T-helper 1 cell treated with Interleukin-12 subunit alpha and Interleukin-12 subunit beta and Interleukin-4 antibody, amounts not matched to agents 30 μg/mL and 1 μg/mL, for 36 hours (primary cell): Measurements from ENCODE around the gene ITPA.
"Not testable (repeated sequence)": the region's sequence is repeated elsewhere in the genome, so short reads cannot be mapped to it uniquely, and the experiment has no call there.

Experiments
- H3K27ac Mint-ChIP-seq: one replicate; pipeline ENCODE4 v1.8.0; 2021; ENCODE audit warnings: mild to moderate bottlenecking, mixed read lengths
- H3K27me3 Mint-ChIP-seq: one replicate; pipeline ENCODE4 v1.8.0; 2021; ENCODE audit warnings: low read depth, mixed read lengths
- H3K36me3 Mint-ChIP-seq: one replicate; pipeline ENCODE4 v1.8.0; 2021; ENCODE audit warnings: low read depth, mixed read lengths
- H3K4me1 Mint-ChIP-seq: one replicate; pipeline ENCODE4 v1.8.0; 2021; ENCODE audit warnings: low read depth, mixed read lengths
- H3K4me3 Mint-ChIP-seq: one replicate; pipeline ENCODE4 v1.8.0; 2021; ENCODE audit warnings: mild to moderate bottlenecking, moderate library complexity, mixed read lengths
- H3K9me3 Mint-ChIP-seq: one replicate; pipeline ENCODE4 v1.8.0; 2021; ENCODE audit warnings: mixed read lengths

The ITPA gene

DNA sequence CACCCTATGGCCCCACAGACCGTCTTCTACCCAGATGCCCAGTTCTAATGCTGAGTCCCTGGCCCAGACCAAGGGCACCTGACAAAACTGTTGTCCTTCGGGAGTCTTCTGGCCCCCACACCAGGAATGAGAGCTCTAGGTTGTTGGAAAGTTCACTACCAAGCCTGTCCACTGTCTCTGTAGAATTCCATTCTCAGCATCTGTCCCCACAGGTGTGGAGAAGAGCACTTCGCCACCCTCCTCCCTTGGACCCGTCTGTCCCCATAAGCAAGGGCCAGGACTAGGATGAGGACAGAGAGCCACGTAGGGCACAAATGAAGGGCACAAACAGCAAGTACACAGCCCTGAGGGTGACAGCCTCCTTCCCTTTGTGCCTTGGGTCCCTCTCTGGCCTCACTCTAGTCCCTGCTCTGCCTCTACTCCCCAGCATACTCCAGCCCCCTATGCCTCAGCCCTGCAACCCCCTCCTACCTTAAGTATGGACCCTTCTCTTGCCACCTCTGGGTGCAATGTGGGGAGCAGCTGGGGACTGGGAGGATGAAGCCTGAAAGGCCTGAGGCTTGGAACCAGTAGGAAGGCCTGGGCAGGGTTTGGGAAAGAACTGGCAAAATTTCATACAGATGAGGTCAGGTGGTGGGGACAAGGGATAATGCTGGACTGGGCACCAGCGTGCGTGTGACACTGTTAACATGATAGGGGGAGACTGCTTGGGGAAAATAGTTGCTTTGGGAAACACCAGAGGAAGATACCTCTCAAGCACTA is 40.3 kb upstream of the ITPA start:
- H3K36me3 Mint-ChIP-seq, result no peaks in the 10 kb centered on the region
- H3K4me1 Mint-ChIP-seq, result peaks cover 9% of the 10 kb centered on the region
- no peaks in the 10 kb centered on the region for H3K9me3 Mint-ChIP-seq
- no peak overlapping the region for H3K4me3 Mint-ChIP-seq
- peaks cover 51% of the 10 kb centered on the region for H3K27me3 Mint-ChIP-seq
- H3K27ac Mint-ChIP-seq, result no peak overlapping the region

DNA sequence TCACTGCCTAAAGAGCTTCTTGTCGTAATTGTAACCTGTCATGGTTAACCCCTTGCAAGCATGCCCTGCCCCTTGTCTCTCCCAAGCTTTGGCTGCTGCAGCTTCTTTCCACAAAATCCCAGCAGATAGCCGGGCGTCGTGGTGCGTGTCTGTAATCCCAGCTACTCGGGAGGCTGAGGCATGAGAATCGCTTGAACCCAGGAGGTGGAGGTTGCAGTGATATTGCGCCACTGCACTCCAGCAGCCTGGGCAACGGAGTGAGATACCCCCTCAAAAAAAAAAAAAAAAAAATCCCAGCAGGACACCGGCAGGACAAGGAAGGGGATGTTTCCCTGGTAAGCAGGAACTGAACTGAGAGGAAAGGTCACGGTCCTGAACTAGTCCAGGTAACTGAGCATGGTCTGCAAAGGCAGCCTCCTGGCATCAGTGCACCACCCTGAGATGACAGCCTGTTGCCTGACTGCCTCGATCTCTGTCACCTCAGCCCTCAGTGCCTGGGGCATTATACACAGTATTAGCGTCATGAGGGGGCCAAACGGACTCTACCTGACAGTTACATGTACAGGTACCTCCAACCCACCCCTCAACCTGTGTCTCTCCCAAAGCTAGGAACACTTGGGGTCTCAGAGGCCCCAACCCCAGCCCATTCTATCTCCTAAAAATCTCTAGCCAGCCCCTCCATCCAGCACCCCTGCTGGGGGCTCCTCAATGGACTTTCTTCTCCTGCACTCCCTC is 37.7 kb upstream of the ITPA start:
- Mint-ChIP-seq H3K4me1 (peaks cover 16% of the 10 kb centered on the region), H3K9me3 (no peaks in the 10 kb centered on the region), H3K27ac (no peak overlapping the region), H3K27me3 (peaks cover 71% of the 10 kb centered on the region), H3K4me3 (no peak overlapping the region), H3K36me3 (peaks cover 2% of the 10 kb centered on the region)

DNA sequence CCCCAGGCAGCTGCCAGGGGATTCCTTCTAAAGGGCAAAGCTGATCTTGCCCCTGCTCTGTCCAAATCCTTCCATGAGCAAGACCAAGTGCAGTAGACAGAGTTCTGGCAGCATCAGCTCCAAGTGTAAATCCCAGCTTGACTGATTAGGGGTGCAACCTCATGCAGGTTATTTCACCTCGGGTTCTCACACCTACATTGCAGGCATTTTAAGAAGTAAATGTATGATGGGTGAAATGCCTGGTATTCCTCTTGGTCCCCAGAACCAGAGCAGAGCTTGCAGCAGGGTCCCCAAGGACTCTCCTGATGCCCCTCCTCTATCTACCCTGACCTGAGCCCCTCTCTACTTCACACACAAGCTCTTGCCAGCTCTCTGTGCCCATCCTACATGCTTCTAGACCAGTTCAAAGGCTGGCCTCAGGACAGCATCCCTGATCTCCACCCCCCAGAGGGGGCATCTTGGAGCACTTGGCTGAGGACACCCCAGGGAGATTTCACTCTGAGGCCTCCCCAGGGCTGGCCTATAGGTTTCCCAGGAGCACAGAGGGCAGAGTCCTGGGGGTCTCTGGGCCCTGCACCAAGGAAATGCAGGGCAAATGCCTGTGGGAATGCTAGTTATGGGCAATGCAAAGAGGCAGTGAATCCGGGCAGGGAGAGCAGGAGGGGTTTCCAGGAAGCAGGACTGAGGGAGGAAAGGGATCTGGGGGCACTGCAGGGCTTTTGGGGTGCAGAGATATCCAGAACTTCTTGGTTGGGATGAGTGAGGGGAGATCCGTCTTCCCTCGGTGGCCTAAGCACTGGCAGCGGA is 37.0 kb upstream of the ITPA start:
- Mint-ChIP-seq H3K27me3 (peaks cover 69% of the 10 kb centered on the region), H3K36me3 (peaks cover 2% of the 10 kb centered on the region), H3K9me3 (no peaks in the 10 kb centered on the region), H3K4me3 (peak overlapping the region; percentile 84), H3K4me1 (peaks cover 16% of the 10 kb centered on the region), H3K27ac (peak overlapping the region; percentile 75)

DNA sequence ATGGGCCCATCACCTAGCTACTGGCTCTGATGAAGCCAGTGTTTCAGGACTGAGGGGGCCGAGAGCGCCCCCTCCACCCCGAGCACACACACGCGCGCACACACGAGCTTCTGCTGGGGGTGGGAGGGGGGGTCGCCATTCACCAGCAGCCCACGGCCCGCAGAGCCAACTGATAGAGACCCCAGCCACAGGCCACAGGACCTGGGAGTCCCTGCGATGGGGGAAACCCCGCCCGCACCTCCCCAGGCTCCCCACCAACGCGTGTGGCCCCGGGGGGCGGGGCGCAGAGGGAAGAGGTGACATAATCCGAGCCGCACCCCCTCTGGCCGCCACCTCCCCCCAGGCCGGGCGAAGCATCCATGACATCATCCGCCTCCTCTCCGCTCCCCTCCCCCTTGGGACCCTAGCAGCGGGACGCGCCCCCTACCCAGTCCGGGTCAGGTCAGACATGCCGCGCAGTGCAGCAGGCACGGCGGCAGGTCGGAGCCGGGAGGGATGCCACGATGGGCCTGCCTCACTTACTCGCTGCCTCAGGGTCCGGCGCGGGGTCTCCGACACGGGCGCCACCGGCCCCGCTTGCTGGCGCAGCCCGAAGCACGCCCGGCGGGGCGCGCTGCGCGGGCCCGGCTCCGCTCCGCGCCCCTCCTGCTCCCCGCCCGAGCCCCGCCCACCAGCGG is 36.2 kb upstream of the ITPA start, which contains the start of gene LZTS3:
Gene LZTS3, minus strand, starts transcription at position 617 of the 677 bp plus-strand sequence. CDS start 6,386 bp downstream, outside the sequence.
- Mint-ChIP-seq H3K27ac (peak within 1 kb of the TSS; percentile 75), H3K4me3 (peak within 1 kb of the TSS; percentile 84), H3K9me3 (no peaks in the 10 kb centered on the region), H3K27me3 (peaks cover 65% of the 10 kb centered on the region), H3K4me1 (peaks cover 16% of the 10 kb centered on the region), H3K36me3 (peaks cover 2% of the 10 kb centered on the region)

DNA sequence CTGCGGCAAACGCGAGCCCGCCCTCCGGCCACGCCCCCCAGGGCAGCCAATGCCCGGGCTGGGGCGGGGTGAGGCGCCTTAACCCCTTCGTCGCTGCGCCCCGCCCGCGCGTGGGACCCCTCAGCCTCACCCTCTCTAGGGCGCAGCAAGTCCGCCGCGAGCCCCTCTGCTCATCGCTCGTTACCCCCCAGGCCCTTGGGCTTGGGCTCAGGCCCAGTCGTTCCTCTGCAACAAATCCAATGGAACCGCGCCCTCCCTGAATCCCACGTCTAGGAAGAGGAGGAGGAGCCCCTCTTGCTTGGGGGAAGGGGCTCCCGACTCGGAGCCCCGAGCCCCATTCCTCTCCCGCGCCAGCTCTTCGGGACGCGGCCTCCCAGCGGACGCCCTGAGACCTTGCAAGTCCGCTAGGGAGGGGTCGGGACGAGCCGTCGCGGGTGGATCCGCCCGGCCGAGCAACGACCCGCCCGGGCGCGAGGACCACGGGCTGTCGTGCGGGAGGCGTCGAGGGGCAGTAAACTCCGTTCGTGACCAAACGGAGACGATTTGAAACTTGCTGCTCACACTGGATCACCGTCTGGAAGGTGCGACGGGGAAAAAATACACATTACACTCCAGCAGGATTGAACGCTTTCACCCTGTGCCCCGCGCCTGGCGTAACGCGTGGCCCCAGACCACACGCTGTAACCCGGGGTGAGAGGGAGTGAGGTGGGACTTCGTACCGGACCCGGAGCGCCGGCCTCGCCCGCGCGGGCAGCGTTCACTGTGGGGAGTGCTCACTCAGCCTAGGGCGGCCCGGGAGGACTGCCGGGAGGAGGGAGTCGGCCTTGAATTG is 35.5 kb upstream of the ITPA start:
- H3K36me3 Mint-ChIP-seq, result peaks cover 2% of the 10 kb centered on the region
- peaks cover 13% of the 10 kb centered on the region for H3K4me1 Mint-ChIP-seq
- H3K27me3 Mint-ChIP-seq, result peaks cover 60% of the 10 kb centered on the region
- peak overlapping the region; percentile 15 for H3K27ac Mint-ChIP-seq
- no peaks in the 10 kb centered on the region for H3K9me3 Mint-ChIP-seq
- peak overlapping the region; percentile 81 for H3K4me3 Mint-ChIP-seq

DNA sequence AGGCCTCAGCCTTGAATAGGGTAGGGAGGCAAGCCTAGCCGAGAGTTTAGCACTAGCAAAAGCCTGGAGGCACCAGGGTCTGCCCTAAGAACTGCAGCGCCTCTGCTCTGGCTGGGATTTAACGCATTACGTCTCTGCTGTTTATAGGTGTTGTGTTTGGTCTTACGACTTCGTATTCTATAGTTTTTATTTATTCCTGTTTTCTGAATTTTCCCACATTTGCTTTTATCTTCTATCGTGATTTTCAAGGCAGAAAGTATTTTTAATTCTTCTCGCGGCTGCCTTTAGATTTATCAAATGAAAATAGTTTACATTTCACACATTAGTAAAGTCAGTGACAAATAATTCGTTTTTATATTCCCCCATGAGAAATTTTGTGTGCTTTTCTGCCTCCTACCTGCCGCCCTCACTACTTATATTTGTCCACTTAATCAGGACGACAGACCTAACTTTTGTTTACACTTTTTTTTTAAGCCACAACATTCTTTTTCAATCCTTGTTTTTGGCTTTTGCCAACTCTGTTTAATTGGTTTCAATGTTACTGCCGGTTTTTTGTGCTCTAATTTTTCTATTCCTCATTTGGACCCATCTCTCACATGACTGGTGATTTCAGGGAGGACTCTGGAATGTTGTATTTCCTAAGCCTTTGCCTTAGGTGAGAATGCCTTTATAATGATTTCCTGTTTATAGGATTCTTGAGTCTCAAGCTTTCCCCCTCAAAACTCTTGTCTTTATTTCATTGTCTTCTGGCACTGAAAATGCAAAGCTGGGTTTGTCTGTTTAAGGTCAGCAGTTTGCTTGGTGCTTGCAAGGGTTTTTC is 34.6 kb upstream of the ITPA start:
- Mint-ChIP-seq H3K27me3 (peaks cover 52% of the 10 kb centered on the region), H3K27ac (no peak overlapping the region), H3K4me3 (peak overlapping the region; percentile 81), H3K9me3 (no peaks in the 10 kb centered on the region), H3K4me1 (peaks cover 13% of the 10 kb centered on the region), H3K36me3 (peaks cover 2% of the 10 kb centered on the region)

DNA sequence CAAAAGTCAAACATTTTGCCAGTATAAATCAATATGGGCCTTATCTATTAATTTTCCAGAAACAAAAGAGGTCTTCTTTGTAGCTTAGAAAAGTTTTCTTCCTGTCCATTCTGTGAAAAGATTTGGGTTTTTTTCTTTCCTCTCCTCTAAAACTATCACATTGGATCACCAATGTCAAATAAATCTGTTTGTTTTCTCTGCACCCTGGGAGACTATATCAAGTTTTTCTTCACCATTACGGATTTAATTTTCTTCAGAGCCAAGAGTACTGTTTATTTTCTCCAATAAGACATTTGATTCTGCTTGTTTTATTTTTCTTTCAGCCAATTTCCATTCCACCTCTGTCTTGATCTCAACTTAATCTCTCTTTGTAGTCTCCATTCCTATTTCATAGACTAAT is 34.0 kb upstream of the ITPA start:
- Mint-ChIP-seq H3K4me1 (peaks cover 13% of the 10 kb centered on the region), H3K4me3 (peak overlapping the region; percentile 14), H3K9me3 (no peaks in the 10 kb centered on the region), H3K27me3 (peaks cover 46% of the 10 kb centered on the region), H3K36me3 (peaks cover 2% of the 10 kb centered on the region), H3K27ac (no peak overlapping the region)

DNA sequence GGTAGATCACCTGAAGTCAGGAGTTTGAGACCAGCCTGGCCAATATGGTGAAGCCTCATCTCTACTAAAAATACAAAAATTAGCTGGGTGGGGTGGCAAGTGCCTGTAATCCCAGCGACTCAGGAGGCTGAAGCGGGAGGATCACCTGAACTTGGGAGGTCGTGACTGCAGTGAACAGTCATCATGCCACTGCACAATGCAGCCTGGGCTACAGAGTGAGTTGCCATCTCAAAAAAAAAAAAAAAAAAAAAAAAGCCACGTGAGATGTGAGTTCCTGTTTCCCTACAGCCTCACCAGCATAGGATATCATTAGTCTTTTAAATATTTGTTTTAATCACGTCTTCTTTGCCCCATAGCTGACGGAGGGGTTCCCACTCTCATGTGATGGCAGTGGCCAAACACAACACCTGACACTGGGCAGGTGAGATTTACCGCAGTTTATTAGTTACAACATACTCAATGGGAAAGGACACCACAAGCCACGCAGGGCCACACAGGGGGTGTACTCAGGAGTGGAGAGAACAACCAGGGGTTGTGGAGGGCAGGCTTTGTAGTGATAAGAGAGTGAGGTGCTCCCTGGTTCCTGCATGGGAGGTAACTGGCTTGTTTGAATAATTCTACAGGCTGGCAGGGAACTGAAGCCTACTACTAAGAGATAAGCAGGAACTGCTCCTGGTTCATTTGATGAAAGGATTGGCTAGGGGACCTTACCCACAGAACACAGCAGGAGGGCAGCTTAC is 31.4 kb upstream of the ITPA start:
- Mint-ChIP-seq H3K4me1 (peaks cover 7% of the 10 kb centered on the region), H3K27ac (no peak overlapping the region), H3K27me3 (peaks cover 23% of the 10 kb centered on the region), H3K36me3 (peaks cover 2% of the 10 kb centered on the region), H3K4me3 (no peak overlapping the region), H3K9me3 (no peaks in the 10 kb centered on the region)

DNA sequence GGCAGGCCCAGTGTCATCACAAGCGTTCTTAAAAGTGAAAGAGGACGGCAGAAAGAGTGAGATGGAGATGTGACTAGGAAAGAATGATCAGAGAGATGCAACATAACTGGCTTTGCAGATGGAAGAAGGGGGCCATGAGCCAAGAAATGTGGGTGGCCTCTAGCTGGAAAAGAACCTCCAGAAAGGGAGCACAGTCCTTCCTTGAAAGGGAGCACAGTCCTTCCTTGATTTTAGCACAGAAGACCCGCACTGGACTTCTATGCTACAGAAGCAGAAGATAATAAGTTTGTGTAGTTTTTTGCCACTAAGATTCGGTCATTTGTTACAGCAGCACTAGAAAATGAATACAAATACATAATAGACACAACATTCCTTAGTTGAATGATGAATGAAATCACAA is 29.0 kb upstream of the ITPA start:
- H3K9me3 Mint-ChIP-seq, result no peaks in the 10 kb centered on the region
- no peaks in the 10 kb centered on the region for H3K36me3 Mint-ChIP-seq
- no peak overlapping the region for H3K4me3 Mint-ChIP-seq
- peaks cover 7% of the 10 kb centered on the region for H3K27me3 Mint-ChIP-seq
- no peak overlapping the region for H3K27ac Mint-ChIP-seq
- H3K4me1 Mint-ChIP-seq, result peaks cover 2% of the 10 kb centered on the region

DNA sequence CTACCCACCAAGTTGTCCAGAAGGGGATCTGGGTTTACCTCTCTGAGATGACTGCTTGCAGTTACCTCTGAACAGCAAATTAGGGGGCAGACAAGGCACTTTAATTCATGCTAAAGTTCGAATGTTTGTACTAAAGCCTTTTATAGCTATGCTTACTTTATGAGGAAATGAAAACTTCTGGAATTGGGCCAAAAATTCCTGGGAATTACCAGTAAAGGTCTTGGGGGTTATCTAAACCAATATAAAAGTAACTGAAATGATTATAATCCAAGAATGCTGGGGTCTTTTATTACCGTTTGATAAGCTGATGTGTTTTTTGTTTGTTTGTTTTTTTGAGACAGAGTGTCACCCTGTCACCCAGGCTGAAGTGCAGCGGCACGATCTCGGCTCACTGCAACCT is 28.0 kb upstream of the ITPA start:
- Mint-ChIP-seq H3K4me3 (no peak overlapping the region), H3K9me3 (no peaks in the 10 kb centered on the region), H3K27me3 (no peaks in the 10 kb centered on the region), H3K36me3 (no peaks in the 10 kb centered on the region), H3K4me1 (no peaks in the 10 kb centered on the region), H3K27ac (no peak overlapping the region)

DNA sequence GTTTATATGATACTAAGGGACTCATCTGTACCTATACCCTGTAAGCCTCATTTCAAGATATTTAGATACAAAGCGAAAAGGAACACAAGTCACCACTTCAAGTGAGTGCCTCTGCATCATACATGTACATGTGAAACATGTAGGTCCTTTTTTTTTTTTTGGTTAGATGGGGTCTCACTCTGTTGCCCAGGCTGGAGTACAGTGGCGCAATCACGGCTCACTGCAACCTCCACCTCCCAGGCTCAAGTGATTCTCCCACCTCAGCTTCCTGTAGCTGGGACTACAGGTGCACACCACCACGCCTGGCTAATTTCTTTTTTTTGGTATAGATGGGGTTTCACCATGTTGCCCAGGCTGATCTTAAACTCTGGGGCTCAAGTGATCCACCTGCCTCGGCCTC is 26.9 kb upstream of the ITPA start:
- H3K4me3 Mint-ChIP-seq, H3K4me1 Mint-ChIP-seq, H3K27me3 Mint-ChIP-seq, H3K27ac Mint-ChIP-seq, H3K36me3 Mint-ChIP-seq, H3K9me3 Mint-ChIP-seq: not testable (repeated sequence)

DNA sequence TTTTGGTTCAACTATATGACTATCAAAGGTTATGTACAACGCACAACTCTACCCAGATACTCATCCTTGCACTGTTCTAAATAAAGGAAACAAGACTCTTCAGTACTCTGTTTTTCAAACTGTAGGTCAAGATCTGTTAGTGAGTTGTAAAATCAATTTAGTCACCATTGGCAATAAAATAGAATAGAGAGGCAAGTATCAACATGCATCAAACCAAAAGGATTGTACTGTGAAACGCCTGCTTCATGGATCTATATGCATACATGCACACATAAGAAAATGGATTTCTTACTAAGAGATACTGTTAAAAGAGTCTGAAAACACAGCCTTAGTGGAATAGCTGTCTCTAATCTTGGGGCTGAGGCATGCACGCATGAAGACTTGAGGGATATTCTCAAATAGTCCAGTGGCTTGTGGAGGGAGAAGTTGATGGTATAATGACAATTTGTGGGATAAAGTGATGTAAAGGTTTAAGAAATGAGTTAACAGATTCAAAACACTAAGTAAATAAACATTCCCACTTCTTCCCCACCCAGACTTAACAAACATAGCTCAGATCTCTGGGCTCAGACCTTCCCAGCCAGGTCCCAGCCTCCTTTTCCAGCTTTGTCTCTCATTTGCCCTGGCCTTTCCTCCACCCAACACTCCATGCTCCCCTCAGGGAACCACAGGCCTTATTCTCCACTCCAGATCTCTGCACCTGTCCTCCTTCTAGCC is 25.2 kb upstream of the ITPA start:
- Mint-ChIP-seq H3K9me3 (no peaks in the 10 kb centered on the region), H3K4me3 (no peak overlapping the region), H3K36me3 (no peaks in the 10 kb centered on the region), H3K27ac (no peak overlapping the region), H3K4me1 (no peaks in the 10 kb centered on the region), H3K27me3 (no peaks in the 10 kb centered on the region)
